WTC11 (cell line): ENCODE measurements around the gene SIPA1L3. TPM values are rescaled to one million over a fixed set of nuclear protein-coding genes. Genes with fewer than 3 reads are reported as not detected.

Experiments
- ATAC-seq: fragments of 200-7000 bp; cut with Tn5 transposase; 2 replicates; pipeline ENCODE4 v1.10.0; 2021; ENCODE audit warnings: mild to moderate bottlenecking, moderate library complexity
- CTCF ChIA-PET: fragments of 300-600 bp; sonication (Branson Sonifier 250); formaldehyde crosslinking; loops from one replicate; lab custom pipeline; 2021; ENCODE audit warnings: antibody characterized with exemption; lab: Charles Lee
- POLR2A ChIA-PET: fragments of 350-600 bp; sonication (Branson Sonifier 250); formaldehyde crosslinking; loops from one replicate; lab custom pipeline; 2021; ENCODE audit warnings: antibody characterized with exemption; lab: Charles Lee
- DNase-seq: peaks from one replicate; pipeline ENCODE4 v3.0.0; 2021; ENCODE audit warnings: low spot score
- H3K27ac Mint-ChIP-seq: 2 replicates; pipeline ENCODE4 v1.8.0; 2021; ENCODE audit warnings: mixed read lengths
- H3K27me3 Mint-ChIP-seq: 2 replicates; pipeline ENCODE4 v1.8.0; 2021; ENCODE audit warnings: low read depth, mild to moderate bottlenecking, moderate library complexity, mixed read lengths
- H3K36me3 Mint-ChIP-seq: 2 replicates; pipeline ENCODE4 v1.8.0; 2021; ENCODE audit warnings: mixed read lengths
- H3K4me1 Mint-ChIP-seq: 2 replicates; pipeline ENCODE4 v1.8.0; 2022; ENCODE audit warnings: mixed read lengths
- H3K4me3 Mint-ChIP-seq: 2 replicates; pipeline ENCODE4 v1.8.0; 2021; ENCODE audit warnings: mild to moderate bottlenecking, moderate library complexity, mixed read lengths
- H3K9me3 Mint-ChIP-seq: 2 replicates; pipeline ENCODE4 v1.8.0; 2021; ENCODE audit warnings: mixed read lengths
- ATF1 ChIP-seq: sonication (generic); formaldehyde crosslinking; IDR thresholded peaks from 2 replicates; pipeline ENCODE4 v1.8.1; 2023; ENCODE audit warnings: mild to moderate bottlenecking, moderate library complexity, missing genetic modification reagents
- CBFB ChIP-seq: sonication (generic); formaldehyde crosslinking; IDR thresholded peaks from 2 replicates; pipeline ENCODE4 v1.8.1; 2022; ENCODE audit warnings: mild to moderate bottlenecking, low read depth, missing genetic modification reagents
- IRF2 ChIP-seq: sonication (generic); formaldehyde crosslinking; IDR thresholded peaks from 2 replicates; pipeline ENCODE4 v1.8.0; 2022; ENCODE audit warnings: low read depth, missing genetic modification reagents, borderline replicate concordance
- JUN ChIP-seq: sonication (generic); formaldehyde crosslinking; IDR thresholded peaks from 2 replicates; pipeline ENCODE4 v1.8.0; 2023; ENCODE audit warnings: mild to moderate bottlenecking, missing genetic modification reagents
- KAT7 ChIP-seq: sonication (generic); formaldehyde crosslinking; IDR thresholded peaks from 2 replicates; pipeline ENCODE4 v1.8.1; 2023; ENCODE audit warnings: missing genetic modification reagents, mild to moderate bottlenecking, borderline replicate concordance
- MYBL2 ChIP-seq: sonication (generic); formaldehyde crosslinking; IDR thresholded peaks from 2 replicates; pipeline ENCODE4 v1.8.1; 2023; ENCODE audit warnings: mild to moderate bottlenecking, moderate library complexity, missing genetic modification reagents
- NFATC4 ChIP-seq: fragments of 250-450 bp; sonication (Bioruptor Pico); IDR thresholded peaks from 2 replicates; pipeline ENCODE4 v1.9.0; 2021; ENCODE audit warnings: mild to moderate bottlenecking
- NFE2L1 ChIP-seq: sonication (generic); formaldehyde crosslinking; IDR thresholded peaks from 2 replicates; pipeline ENCODE4 v1.8.1; 2023; ENCODE audit warnings: missing genetic modification reagents
- NR3C1 ChIP-seq: sonication (generic); formaldehyde crosslinking; conservative IDR thresholded peaks from 2 replicates; pipeline ENCODE4 v1.8.1; 2023; ENCODE audit warnings: low read depth, mild to moderate bottlenecking, missing genetic modification reagents
- RORB ChIP-seq: fragments of 250-450 bp; sonication (Bioruptor Pico); IDR thresholded peaks from 2 replicates; pipeline ENCODE4 v1.9.0; 2021; ENCODE audit warnings: mild to moderate bottlenecking
- ZNF232 ChIP-seq: sonication (generic); formaldehyde crosslinking; IDR thresholded peaks from 2 replicates; pipeline ENCODE4 v1.8.0; 2022; ENCODE audit warnings: mild to moderate bottlenecking, missing genetic modification reagents
- ZNF396 ChIP-seq: fragments of 250-450 bp; sonication (Bioruptor Pico); IDR thresholded peaks from 2 replicates; pipeline ENCODE4 v1.8.0; 2021; ENCODE audit warnings: mild to moderate bottlenecking, moderate library complexity, borderline replicate concordance
- total RNA-seq: library from RNA; stranded (reverse); gene quantifications from 3 replicates; pipeline ENCODE4 v1.2.3, GENCODE V29; 2021
- TF ChIP-seq, protein P1 (sequence below): sonication (generic); formaldehyde crosslinking; IDR thresholded peaks from 2 replicates; pipeline ENCODE4 v1.8.1; 2023; ENCODE audit warnings: mild to moderate bottlenecking, moderate library complexity, missing genetic modification reagents
- TF ChIP-seq, protein P2 (sequence below): sonication (generic); formaldehyde crosslinking; IDR thresholded peaks from 2 replicates; pipeline ENCODE4 v1.8.1; 2022; ENCODE audit warnings: missing genetic modification reagents, borderline replicate concordance
- TF ChIP-seq, protein P3 (sequence below): sonication (generic); formaldehyde crosslinking; IDR thresholded peaks from 2 replicates; pipeline ENCODE4 v1.8.0; 2022; ENCODE audit warnings: mild to moderate bottlenecking, missing genetic modification reagents
- TF ChIP-seq, protein P4 (sequence below): fragments of 250-450 bp; sonication (Bioruptor Pico); IDR thresholded peaks from 2 replicates; pipeline ENCODE4 v1.9.0; 2021; ENCODE audit warnings: moderate library complexity, mild to moderate bottlenecking, inconsistent platforms, borderline replicate concordance
- TF ChIP-seq, protein P5 (sequence below): sonication (generic); formaldehyde crosslinking; IDR thresholded peaks from 2 replicates; pipeline ENCODE4 v1.8.1; 2023; ENCODE audit warnings: mild to moderate bottlenecking, missing genetic modification reagents
- TF ChIP-seq, protein P6 (sequence below): sonication (generic); formaldehyde crosslinking; conservative IDR thresholded peaks from 2 replicates; pipeline ENCODE4 v1.8.1; 2022; ENCODE audit warnings: mild to moderate bottlenecking, missing genetic modification reagents

SIPA1L3 gene
- total RNA-seq, 1 experiment from 2014 or later, result 41.5 TPM

DNA sequence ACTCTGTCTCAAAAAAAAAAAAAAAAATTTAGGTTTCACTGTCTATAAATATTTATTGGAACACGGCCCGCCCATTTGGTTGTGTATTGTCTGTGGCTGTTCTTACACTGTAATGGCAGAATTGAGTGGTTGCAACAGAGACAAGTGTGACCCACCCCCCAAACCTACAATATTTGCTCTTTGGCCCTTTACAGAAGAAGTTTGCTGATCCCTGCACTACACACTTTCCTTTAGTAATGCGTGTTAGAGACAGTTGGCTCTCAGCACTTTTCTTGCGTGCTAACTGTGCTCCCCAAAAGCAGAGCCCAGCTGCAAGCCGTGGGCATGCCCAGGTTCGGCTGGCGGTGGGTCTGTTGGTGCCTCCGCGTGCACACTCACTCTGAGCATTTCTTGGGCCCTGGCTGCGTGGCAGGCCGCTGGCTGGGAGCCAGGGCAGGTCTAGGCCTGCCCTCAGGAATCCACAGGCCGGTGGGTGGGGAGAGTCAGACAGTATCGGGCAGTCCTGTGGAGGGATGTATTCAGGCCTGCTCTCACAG is 72.6 kb downstream of the SIPA1L3 start:
- TF ChIP-seq, protein P1, sequence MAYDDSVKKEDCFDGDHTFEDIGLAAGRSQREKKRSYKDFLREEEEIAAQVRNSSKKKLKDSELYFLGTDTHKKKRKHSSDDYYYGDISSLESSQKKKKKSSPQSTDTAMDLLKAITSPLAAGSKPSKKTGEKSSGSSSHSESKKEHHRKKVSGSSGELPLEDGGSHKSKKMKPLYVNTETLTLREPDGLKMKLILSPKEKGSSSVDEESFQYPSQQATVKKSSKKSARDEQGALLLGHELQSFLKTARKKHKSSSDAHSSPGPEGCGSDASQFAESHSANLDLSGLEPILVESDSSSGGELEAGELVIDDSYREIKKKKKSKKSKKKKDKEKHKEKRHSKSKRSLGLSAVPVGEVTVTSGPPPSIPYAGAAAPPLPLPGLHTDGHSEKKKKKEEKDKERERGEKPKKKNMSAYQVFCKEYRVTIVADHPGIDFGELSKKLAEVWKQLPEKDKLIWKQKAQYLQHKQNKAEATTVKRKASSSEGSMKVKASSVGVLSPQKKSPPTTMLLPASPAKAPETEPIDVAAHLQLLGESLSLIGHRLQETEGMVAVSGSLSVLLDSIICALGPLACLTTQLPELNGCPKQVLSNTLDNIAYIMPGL (CRISPR knock-in tag), result no peak
- TF ChIP-seq ZNF232 (CRISPR knock-in tag) (no peak), KAT7 (CRISPR knock-in tag) (no peak), JUN (CRISPR knock-in tag) (no peak), MYBL2 (no peak), CBFB (no peak), ZNF396 (CRISPR knock-in tag) (no peak), ATF1 (CRISPR knock-in tag) (no peak), NFATC4 (CRISPR knock-in tag) (no peak), NFE2L1 (no peak), IRF2 (CRISPR knock-in tag) (no peak), NR3C1 (no peak), RORB (no peak)
- TF ChIP-seq, protein P2, sequence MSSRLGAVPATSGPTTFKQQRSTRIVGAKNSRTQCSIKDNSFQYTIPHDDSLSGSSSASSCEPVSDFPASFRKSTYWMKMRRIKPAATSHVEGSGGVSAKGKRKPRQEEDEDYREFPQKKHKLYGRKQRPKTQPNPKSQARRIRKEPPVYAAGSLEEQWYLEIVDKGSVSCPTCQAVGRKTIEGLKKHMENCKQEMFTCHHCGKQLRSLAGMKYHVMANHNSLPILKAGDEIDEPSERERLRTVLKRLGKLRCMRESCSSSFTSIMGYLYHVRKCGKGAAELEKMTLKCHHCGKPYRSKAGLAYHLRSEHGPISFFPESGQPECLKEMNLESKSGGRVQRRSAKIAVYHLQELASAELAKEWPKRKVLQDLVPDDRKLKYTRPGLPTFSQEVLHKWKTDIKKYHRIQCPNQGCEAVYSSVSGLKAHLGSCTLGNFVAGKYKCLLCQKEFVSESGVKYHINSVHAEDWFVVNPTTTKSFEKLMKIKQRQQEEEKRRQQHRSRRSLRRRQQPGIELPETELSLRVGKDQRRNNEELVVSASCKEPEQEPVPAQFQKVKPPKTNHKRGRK (CRISPR knock-in tag), result no peak
- TF ChIP-seq, protein P3, sequence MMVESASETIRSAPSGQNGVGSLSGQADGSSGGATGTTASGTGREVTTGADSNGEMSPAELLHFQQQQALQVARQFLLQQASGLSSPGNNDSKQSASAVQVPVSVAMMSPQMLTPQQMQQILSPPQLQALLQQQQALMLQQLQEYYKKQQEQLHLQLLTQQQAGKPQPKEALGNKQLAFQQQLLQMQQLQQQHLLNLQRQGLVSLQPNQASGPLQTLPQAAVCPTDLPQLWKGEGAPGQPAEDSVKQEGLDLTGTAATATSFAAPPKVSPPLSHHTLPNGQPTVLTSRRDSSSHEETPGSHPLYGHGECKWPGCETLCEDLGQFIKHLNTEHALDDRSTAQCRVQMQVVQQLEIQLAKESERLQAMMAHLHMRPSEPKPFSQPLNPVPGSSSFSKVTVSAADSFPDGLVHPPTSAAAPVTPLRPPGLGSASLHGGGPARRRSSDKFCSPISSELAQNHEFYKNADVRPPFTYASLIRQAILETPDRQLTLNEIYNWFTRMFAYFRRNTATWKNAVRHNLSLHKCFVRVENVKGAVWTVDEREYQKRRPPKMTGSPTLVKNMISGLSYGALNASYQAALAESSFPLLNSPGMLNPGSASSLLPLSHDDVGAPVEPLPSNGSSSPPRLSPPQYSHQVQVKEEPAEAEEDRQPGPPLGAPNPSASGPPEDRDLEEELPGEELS (CRISPR knock-in tag), result no peak
- TF ChIP-seq, protein P4, sequence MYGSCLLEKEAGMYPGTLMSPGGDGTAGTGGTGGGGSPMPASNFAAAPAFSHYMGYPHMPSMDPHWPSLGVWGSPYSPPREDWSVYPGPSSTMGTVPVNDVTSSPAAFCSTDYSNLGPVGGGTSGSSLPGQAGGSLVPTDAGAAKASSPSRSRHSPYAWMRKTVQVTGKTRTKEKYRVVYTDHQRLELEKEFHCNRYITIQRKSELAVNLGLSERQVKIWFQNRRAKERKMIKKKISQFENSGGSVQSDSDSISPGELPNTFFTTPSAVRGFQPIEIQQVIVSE (CRISPR knock-in tag), result no peak
- TF ChIP-seq, protein P5, sequence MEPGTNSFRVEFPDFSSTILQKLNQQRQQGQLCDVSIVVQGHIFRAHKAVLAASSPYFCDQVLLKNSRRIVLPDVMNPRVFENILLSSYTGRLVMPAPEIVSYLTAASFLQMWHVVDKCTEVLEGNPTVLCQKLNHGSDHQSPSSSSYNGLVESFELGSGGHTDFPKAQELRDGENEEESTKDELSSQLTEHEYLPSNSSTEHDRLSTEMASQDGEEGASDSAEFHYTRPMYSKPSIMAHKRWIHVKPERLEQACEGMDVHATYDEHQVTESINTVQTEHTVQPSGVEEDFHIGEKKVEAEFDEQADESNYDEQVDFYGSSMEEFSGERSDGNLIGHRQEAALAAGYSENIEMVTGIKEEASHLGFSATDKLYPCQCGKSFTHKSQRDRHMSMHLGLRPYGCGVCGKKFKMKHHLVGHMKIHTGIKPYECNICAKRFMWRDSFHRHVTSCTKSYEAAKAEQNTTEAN (CRISPR knock-in tag), result no peak
- Mint-ChIP-seq H3K4me3 (no peak overlapping the region), H3K36me3 (peaks cover 7% of the 10 kb centered on the region), H3K9me3 (no peaks in the 10 kb centered on the region), H3K27ac (peak overlapping the region; percentile 97), H3K27me3 (no peaks in the 10 kb centered on the region), H3K4me1 (peaks cover 25% of the 10 kb centered on the region)
- ATAC-seq (peak; percentile 39; the same call in 1 of the 2 replicates), DNase-seq (no peak)
- ChIA-PET POLR2A (no interaction called here), CTCF (interaction anchor here (0.8 kb wide), 1 partner anchor 8 kb away, joined by 3 read pairs; no protein-coding TSS in a partner anchor)

DNA sequence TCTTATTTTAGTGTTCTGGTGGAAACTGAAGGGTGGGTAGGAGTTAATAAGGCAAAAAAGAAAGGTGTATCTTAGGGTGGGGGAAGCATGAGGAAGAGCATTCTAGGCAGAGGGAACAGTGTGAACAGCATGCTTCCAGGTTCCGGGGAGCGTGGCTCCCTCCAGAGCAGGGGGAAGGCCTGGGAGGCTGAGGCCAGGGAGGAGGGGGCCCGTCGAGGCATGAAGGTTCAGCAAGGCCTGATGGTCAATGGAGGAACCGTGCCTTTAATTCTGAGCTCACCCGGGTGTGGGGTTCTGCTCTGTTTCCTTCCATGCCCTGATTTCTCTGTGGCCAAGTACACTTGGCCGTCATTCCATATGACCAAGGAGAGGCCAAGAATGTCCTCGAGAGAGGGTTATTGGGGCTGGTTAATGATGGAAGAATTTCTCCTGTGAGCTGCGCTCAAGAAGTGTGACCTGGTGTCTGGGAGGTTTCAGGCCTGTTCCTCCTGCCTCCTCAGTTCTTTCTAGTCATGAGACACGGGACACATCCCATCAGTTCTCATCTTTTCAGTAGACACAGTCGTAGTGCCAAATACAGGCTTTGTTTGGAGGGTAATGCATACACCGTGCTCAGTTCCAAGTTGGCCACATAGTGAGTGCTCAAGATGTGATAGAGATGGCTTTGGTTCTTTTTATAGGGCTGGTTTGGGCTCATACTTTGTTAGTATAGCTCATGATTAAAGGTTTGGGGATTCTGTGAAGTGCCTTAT is 73.6 kb downstream of the SIPA1L3 start:
- peak overlapping the region; percentile 97 for H3K27ac Mint-ChIP-seq
- no peak for DNase-seq
- TF ChIP-seq, protein P2 (CRISPR knock-in tag), result no peak
- TF ChIP-seq, protein P6, sequence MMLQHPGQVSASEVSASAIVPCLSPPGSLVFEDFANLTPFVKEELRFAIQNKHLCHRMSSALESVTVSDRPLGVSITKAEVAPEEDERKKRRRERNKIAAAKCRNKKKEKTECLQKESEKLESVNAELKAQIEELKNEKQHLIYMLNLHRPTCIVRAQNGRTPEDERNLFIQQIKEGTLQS (CRISPR knock-in tag), result no peak
- TF ChIP-seq, protein P1 (CRISPR knock-in tag), result no peak
- TF ChIP-seq, all 79 proteins: peak for 0
- H3K4me1 Mint-ChIP-seq, result peaks cover 29% of the 10 kb centered on the region
- H3K4me3 Mint-ChIP-seq, result no peak overlapping the region
- H3K36me3 Mint-ChIP-seq, result peaks cover 3% of the 10 kb centered on the region; the same call in 1 of the 2 replicates
- POLR2A ChIA-PET, result no interaction called here
- H3K9me3 Mint-ChIP-seq, result no peaks in the 10 kb centered on the region
- CTCF ChIA-PET, result interaction anchor here (0.6 to 1.0 kb wide), 2 partner anchors 56 to 78 kb away, joined by 4 to 6 read pairs; no protein-coding TSS in a partner anchor
- H3K27me3 Mint-ChIP-seq, result no peaks in the 10 kb centered on the region
- no peak for ATAC-seq
